Endothelial cell of umbilical vein (primary cell): ENCODE measurements around the gene NEIL3. TPM values are rescaled to one million over a fixed set of nuclear protein-coding genes. Genes with fewer than 3 reads are reported as not detected.

Source experiments
- BruUV-seq: library from RNA; stranded (reverse); fragments of 400-500 nt; replicated peaks from 2 replicates; lab custom pipeline; 2021; lab: Mats Ljungman, UMichigan
- CTCF ChIA-PET: fragments of 300-600, 350-600 bp; sonication (Branson Sonifier 250); formaldehyde crosslinking; loops from one replicate; lab custom pipeline; 2021; ENCODE audit warnings: antibody characterized with exemption, inconsistent platforms; lab: Charles Lee
- POLR2A ChIA-PET: fragments of 300-600, 350-600 bp; sonication (Branson Sonifier 250); formaldehyde crosslinking; loops from one replicate; lab custom pipeline; 2021; ENCODE audit warnings: antibody characterized with exemption, inconsistent platforms; lab: Charles Lee
- DNase-seq: peaks from one replicate; pipeline ENCODE4 v3.0.0-alpha.2; 2011; ENCODE audit warnings: low read depth, low spot score
- FAIRE-seq: peaks from 2 replicates; lab custom pipeline; 2011; peaks lifted over from hg19 to GRCh38; lab: Jason Lieb, UNC
- H2AFZ ChIP-seq: 2 replicates; pipeline ENCODE4 v1.6.0; 2012; ENCODE audit warnings: low read depth, low read length, control low read depth, inconsistent platforms
- H3K27ac ChIP-seq: 2 replicates; pipeline ENCODE4 v1.5.1; 2011; ENCODE audit warnings: low read depth, mild to moderate bottlenecking, control low read depth, low read length, moderate library complexity; ENCODE audit not compliant: insufficient read depth
- H3K27me3 ChIP-seq, 2 experiments: 2 replicates each; pipeline versions ENCODE4 v1.6.0 to v1.6.1; 2011; ENCODE audit warnings: low read length in 2 of 2, mixed read lengths in 1 of 2; ENCODE audit not compliant: control insufficient read depth in 2 of 2, insufficient read depth in 2 of 2
- H3K36me3 ChIP-seq, 2 experiments: 2 replicates in 1 of 2; 3 replicates in 1 of 2; pipeline ENCODE4 v1.5.1; 2011; ENCODE audit warnings: low read length in 2 of 2, mild to moderate bottlenecking in 1 of 2, moderate library complexity in 1 of 2; ENCODE audit not compliant: control insufficient read depth in 2 of 2, insufficient read depth in 2 of 2; ENCODE audit errors: extremely low read depth in 1 of 2
- H3K4me1 ChIP-seq: 3 replicates; pipeline ENCODE4 v1.5.1; 2011; ENCODE audit warnings: mild to moderate bottlenecking, low read length; ENCODE audit not compliant: control insufficient read depth, insufficient read depth; ENCODE audit errors: extremely low read depth
- H3K4me2 ChIP-seq: 2 replicates; pipeline ENCODE4 v1.6.1; 2011; ENCODE audit warnings: low read length, control low read depth, mixed read lengths; ENCODE audit not compliant: insufficient read depth
- H3K4me3 ChIP-seq, 3 experiments: fragments of 200-600 bp in 1 of 3; sonication (generic), shearing (Covaris generic) in 1 of 3; replicated peaks in 1 of 3; 2 replicates each; pipeline ENCODE4 v1.5.1; 2011 to 2016; ENCODE audit warnings: control low read depth in 3 of 3, low read length in 3 of 3, mild to moderate bottlenecking in 2 of 3, inconsistent platforms in 1 of 3, low read depth in 1 of 3, moderate library complexity in 1 of 3; ENCODE audit not compliant: insufficient read depth in 1 of 3
- H3K79me2 ChIP-seq: 2 replicates; pipeline ENCODE4 v1.6.0; 2012; ENCODE audit warnings: low read length, inconsistent platforms; ENCODE audit not compliant: control insufficient read depth, insufficient read depth
- H3K9ac ChIP-seq: replicated peaks from 2 replicates; pipeline ENCODE3; 2011; ENCODE audit warnings: low read length, control low read depth; ENCODE audit not compliant: insufficient read depth; ENCODE audit errors: extremely low read depth
- H3K9me1 ChIP-seq: replicated peaks from 3 replicates; pipeline ENCODE4 v1.6.0; 2011; ENCODE audit warnings: mild to moderate bottlenecking, low read length; ENCODE audit not compliant: control insufficient read depth, insufficient read depth; ENCODE audit errors: extremely low read depth
- H3K9me3 ChIP-seq: replicated peaks from 2 replicates; pipeline ENCODE4 v1.5.1; 2012; ENCODE audit warnings: low read length, inconsistent platforms; ENCODE audit not compliant: control insufficient read depth, insufficient read depth
- H4K20me1 ChIP-seq: replicated peaks from 2 replicates; pipeline ENCODE3; 2011; ENCODE audit warnings: mild to moderate bottlenecking, low read length; ENCODE audit not compliant: control insufficient read depth, insufficient read depth; ENCODE audit errors: extremely low read depth
- CTCF ChIP-seq, 2 donors: IDR thresholded peaks; 1 replicate in 1 of 2; 2 replicates in 1 of 2; pipeline ENCODE4 v1.5.1; 2011; ENCODE audit warnings: low read length in 2 of 2, mild to moderate bottlenecking in 2 of 2, moderate library complexity in 2 of 2, control low read depth in 1 of 2, inconsistent platforms in 1 of 2, low read depth in 1 of 2; ENCODE audit not compliant: insufficient read depth in 1 of 2; ENCODE audit errors: extremely low read depth in 1 of 2
- EZH2 ChIP-seq: IDR thresholded peaks from 2 replicates; pipeline ENCODE4 v1.6.1; 2012; ENCODE audit warnings: borderline replicate concordance, low read depth, mild to moderate bottlenecking, moderate library complexity, low read length, inconsistent platforms; ENCODE audit not compliant: severe bottlenecking
- FOS ChIP-seq: IDR thresholded peaks from 2 replicates; pipeline ENCODE4 v1.6.1; 2011; ENCODE audit warnings: mild to moderate bottlenecking, low read length, moderate library complexity, borderline replicate concordance; ENCODE audit not compliant: insufficient read depth
- GATA2 ChIP-seq: IDR thresholded peaks from 2 replicates; pipeline ENCODE4 v1.7.0; 2011; ENCODE audit warnings: low read depth, mild to moderate bottlenecking, moderate library complexity, mixed read lengths, low read length; ENCODE audit not compliant: insufficient read length, insufficient read depth
- MAX ChIP-seq: IDR thresholded peaks from 2 replicates; pipeline ENCODE4 v1.6.1; 2011; ENCODE audit not compliant: insufficient read depth, insufficient read length
- MYC ChIP-seq: IDR thresholded peaks from one replicate; pipeline ENCODE4 v1.6.1; 2011; ENCODE audit warnings: mild to moderate bottlenecking, low read depth, low read length
- POLR2A ChIP-seq: IDR thresholded peaks from 2 replicates; pipeline ENCODE4 v1.6.1; 2012; ENCODE audit warnings: low read depth, mild to moderate bottlenecking, control low read depth, low read length
- POLR2AphosphoS5 ChIP-seq: IDR thresholded peaks from 2 replicates; pipeline ENCODE4 v1.6.1; 2012; ENCODE audit warnings: low read depth, mild to moderate bottlenecking, control low read depth, low read length, moderate library complexity; ENCODE audit not compliant: insufficient read depth
- dilution Hi-C: fragments of 300-500 bp; cut with MboI; formaldehyde crosslinking; loops from one replicate; pipeline ENCODE4 v1.15.0; 2019; ENCODE audit warnings: low sequenced_read_pairs; ENCODE audit not compliant: extremely low pct_ligation_motif_present
- intact Hi-C: fragments of 100-400 bp; cut with micrococcal nuclease; formaldehyde crosslinking; loops from one replicate; pipeline ENCODE4 v1.10.0; 2022
- polyA plus RNA-seq, 4 experiments: library from polyadenylated mRNA; depleted of rRNA in 3 of 4; stranded (reverse) in 3 of 4; unstranded in 1 of 4; fragments of >200 nt; gene quantifications; 2 replicates each; pipeline versions ENCODE4 v1.2.1 to v1.2.3, GENCODE V29; 2011 to 2012; ENCODE audit warnings: missing spikeins in 1 of 4
- total RNA-seq: library from RNA; stranded (reverse); gene quantifications from 2 replicates; pipeline ENCODE4 v1.2.3, GENCODE V29; 2021

The NEIL3 gene
- total and polyA plus RNA-seq, 2 donors (not counting 3 experiments of a cell fraction or from before 2014, with no cell fraction given) = 3.7 to 6.9 TPM

GRCh38 chr4:177375372-177375771 lies 65.7 kb downstream of the NEIL3 start:
- peaks cover 3 to 15% of the 10 kb centered on the region in 2 experiments for H3K27me3 ChIP-seq
- no peak for TF ChIP-seq CTCF (IDR thresholded peaks at IDR 0.05; ENCODE audit: extremely low read depth in 1 of 2, insufficient read depth in 1 of 2, low read depth in 1 of 2, low read length in 2 of 2)
- no peak for TF ChIP-seq GATA2
- no peak for TF ChIP-seq EZH2
- no peak for TF ChIP-seq FOS
- TF ChIP-seq POLR2AphosphoS5 = no peak
- TF ChIP-seq POLR2A = no peak
- no peak for TF ChIP-seq MYC
- no peak for TF ChIP-seq MAX
- no peaks in the 10 kb centered on the region for H3K79me2 ChIP-seq
- intact Hi-C loops (no loop called here), dilution Hi-C loops (no loop called here)
- no peaks in the 10 kb centered on the region for H4K20me1 ChIP-seq
- H3K4me1 ChIP-seq = no peaks in the 10 kb centered on the region
- no peak overlapping the region for H2AFZ ChIP-seq
- H3K27ac ChIP-seq = no peak overlapping the region
- ChIA-PET POLR2A (no interaction called here), CTCF (no interaction called here)
- DNase-seq (no peak), FAIRE-seq (no peak)
- H3K9me1 ChIP-seq = no peaks in the 10 kb centered on the region
- BruUV-seq = no TSS peak
- H3K9ac ChIP-seq = no peak overlapping the region
- H3K4me3 ChIP-seq = no peak overlapping the region
- no peaks in the 10 kb centered on the region for H3K36me3 ChIP-seq
- H3K4me2 ChIP-seq = no peak overlapping the region
- no peaks in the 10 kb centered on the region for H3K9me3 ChIP-seq
